Thoracic aorta (tissue), 2 donors: ENCODE results near the gene SLC16A5. TPM values are rescaled to one million over a fixed set of nuclear protein-coding genes. Genes with fewer than 3 reads are reported as not detected.
A peak's percentile ranks its signal among the peaks of the same experiment; 100 is the strongest.
"Not testable (repeated sequence)": the region's sequence is repeated elsewhere in the genome, so short reads cannot be mapped to it uniquely, and the experiment has no call there.

Experiments used
- ATAC-seq: fragments of 150-250 bp; one replicate; pipeline ENCODE4 v1.8.0; 2017; ENCODE audit warnings: low read depth; ENCODE audit not compliant: insufficient number of reproducible peaks, low FRiP score
- DNase-seq: peaks from one replicate; pipeline ENCODE4 v3.0.0-alpha.2; 2020; ENCODE audit warnings: low spot score
- H3K27ac ChIP-seq, 2 donors: fragments of 200-600 bp; sonication (generic); 1 replicate in 1 of 2; 2 replicates in 1 of 2; pipeline ENCODE4 v1.5.1; 2016; ENCODE audit warnings: mild to moderate bottlenecking in 2 of 2, moderate library complexity in 2 of 2
- H3K27me3 ChIP-seq: fragments of 200-600 bp; sonication (generic); replicated peaks from 2 replicates; pipeline ENCODE4 v1.6.0; 2016; ENCODE audit warnings: mild to moderate bottlenecking; ENCODE audit not compliant: insufficient read depth
- H3K36me3 ChIP-seq: fragments of 200-600 bp; sonication (generic); one replicate; pipeline ENCODE4 v1.5.1; 2016
- H3K4me1 ChIP-seq, 2 donors: fragments of 200-600 bp; sonication (generic); 1 replicate in 1 of 2; 2 replicates in 1 of 2; pipeline versions ENCODE4 v1.5.1 to v1.6.0; 2016; ENCODE audit warnings: low read depth in 2 of 2, mild to moderate bottlenecking in 1 of 2; ENCODE audit not compliant: control insufficient read depth in 1 of 2
- H3K4me3 ChIP-seq: fragments of 200-600 bp; sonication (generic); 2 replicates; pipeline ENCODE4 v1.5.1; 2016; ENCODE audit warnings: mild to moderate bottlenecking
- H3K9me3 ChIP-seq: fragments of 200-600 bp; sonication (generic); 2 replicates; pipeline ENCODE4 v1.5.1; 2016
- total RNA-seq, 2 donors: library from RNA; depleted of rRNA; stranded (reverse); fragments of >200 nt; gene quantifications; one replicate each; pipeline versions ENCODE4 v1.1.0 to v1.2.3, GENCODE V29; 2016
- TF ChIP-seq, protein P1 (sequence below): fragments of 200-600 bp; sonication (generic); IDR thresholded peaks from one replicate; pipeline ENCODE4 v1.5.1; 2019; ENCODE audit warnings: antibody characterized with exemption

The SLC16A5 gene, protein sequence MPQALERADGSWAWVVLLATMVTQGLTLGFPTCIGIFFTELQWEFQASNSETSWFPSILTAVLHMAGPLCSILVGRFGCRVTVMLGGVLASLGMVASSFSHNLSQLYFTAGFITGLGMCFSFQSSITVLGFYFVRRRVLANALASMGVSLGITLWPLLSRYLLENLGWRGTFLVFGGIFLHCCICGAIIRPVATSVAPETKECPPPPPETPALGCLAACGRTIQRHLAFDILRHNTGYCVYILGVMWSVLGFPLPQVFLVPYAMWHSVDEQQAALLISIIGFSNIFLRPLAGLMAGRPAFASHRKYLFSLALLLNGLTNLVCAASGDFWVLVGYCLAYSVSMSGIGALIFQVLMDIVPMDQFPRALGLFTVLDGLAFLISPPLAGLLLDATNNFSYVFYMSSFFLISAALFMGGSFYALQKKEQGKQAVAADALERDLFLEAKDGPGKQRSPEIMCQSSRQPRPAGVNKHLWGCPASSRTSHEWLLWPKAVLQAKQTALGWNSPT
- 10 to 100 TPM in 1 of 2 donors, 1 to 10 TPM in 1; 9.2 to 10.0 TPM for total RNA-seq

DNA sequence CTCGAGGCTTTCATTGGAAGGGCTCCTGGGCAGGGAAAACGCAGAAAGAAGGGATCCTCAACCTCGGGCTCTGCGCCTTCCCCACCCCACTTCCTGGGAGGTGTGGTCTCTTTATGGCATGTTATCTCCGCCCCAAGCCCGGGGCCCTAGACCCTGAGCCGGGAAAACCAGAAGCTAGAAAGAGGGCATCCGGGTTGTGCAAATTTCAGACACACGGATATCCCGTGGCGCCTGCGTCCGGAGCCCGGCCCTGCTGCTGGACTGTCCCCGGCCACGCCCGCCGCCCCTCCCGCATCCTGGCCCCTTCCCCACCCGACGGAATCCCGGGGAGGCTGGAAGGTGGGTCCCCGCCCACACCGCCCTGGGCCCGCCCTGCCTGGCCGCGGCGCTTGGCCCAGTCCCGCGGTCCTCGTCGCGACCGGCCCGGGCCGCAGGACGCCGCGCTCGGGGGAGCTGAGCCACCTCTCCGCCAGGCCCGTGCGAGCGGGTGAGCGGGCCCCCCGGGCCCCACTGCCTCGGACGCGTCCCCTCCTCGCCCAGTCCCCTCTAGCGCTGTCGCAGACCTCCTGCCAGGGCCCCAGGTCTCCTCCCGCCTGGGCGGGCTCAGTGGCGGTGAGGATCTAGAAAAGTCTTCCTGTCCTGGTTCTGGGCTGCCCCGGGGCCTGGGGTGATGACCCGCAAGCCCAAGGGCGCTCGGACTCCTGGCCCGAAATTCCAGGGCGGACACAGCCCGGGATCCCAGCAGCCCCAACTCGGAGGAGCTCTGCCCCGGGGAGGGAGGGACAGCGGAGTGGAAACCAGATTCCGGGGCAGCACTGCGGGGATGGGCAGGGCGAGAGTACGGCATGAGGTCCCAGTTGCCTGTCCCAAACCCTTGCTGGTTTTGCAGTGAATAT lies at the start of gene SLC16A5:
TSS of gene SLC16A5 (plus strand) at position 397 of the 896 bp plus-strand sequence. CDS start 5,683 bp downstream, outside the sequence.
- peak; percentile 31 for ATAC-seq
- DNase-seq = no peak
- Histone ChIP-seq H3K9me3 (no peaks in the 10 kb centered on the region), H3K27ac (peak within 1 kb of the TSS in 1 of 2 donors; percentile 55), H3K4me3 (peak within 1 kb of the TSS; percentile 75), H3K27me3 (no peaks in the 10 kb centered on the region), H3K36me3 (no peaks in the 10 kb centered on the region), H3K4me1 (peaks cover 5 to 23% of the 10 kb centered on the region in 2 donors)
- TF ChIP-seq, protein P1, sequence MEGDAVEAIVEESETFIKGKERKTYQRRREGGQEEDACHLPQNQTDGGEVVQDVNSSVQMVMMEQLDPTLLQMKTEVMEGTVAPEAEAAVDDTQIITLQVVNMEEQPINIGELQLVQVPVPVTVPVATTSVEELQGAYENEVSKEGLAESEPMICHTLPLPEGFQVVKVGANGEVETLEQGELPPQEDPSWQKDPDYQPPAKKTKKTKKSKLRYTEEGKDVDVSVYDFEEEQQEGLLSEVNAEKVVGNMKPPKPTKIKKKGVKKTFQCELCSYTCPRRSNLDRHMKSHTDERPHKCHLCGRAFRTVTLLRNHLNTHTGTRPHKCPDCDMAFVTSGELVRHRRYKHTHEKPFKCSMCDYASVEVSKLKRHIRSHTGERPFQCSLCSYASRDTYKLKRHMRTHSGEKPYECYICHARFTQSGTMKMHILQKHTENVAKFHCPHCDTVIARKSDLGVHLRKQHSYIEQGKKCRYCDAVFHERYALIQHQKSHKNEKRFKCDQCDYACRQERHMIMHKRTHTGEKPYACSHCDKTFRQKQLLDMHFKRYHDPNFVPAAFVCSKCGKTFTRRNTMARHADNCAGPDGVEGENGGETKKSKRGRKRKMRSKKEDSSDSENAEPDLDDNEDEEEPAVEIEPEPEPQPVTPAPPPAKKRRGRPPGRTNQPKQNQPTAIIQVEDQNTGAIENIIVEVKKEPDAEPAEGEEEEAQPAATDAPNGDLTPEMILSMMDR = no peak

DNA sequence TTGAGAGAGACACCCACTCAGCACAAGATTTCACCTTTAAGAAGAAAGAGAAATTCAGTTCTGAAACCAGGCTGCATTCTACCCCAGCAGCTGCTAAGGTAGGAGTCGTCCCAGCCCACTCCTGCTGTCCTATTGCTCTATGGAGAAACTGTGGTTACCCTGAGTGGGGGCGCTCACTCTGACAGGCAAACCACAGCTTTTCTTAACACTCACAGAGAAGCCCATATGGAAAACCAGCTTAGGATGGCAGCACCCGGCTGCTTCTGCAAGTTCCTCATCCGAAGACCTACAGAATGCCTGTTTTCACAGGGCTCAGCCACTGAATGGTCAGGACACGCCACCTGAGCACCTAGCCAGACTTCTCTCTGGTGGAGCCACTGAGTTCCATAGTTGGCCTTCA lies 48.5 kb upstream of the SLC16A5 start:
- no peaks in the 10 kb centered on the region for H3K27me3 ChIP-seq
- no peak overlapping the region for H3K4me3 ChIP-seq
- ATAC-seq (no peak), DNase-seq (no peak)
- peaks cover 39% of the 10 kb centered on the region for H3K36me3 ChIP-seq
- no peaks in the 10 kb centered on the region for H3K9me3 ChIP-seq
- no peak overlapping the region for H3K27ac ChIP-seq
- peaks cover 0 to 12% of the 10 kb centered on the region in 2 donors for H3K4me1 ChIP-seq
- TF ChIP-seq, protein P1 = no peak

DNA sequence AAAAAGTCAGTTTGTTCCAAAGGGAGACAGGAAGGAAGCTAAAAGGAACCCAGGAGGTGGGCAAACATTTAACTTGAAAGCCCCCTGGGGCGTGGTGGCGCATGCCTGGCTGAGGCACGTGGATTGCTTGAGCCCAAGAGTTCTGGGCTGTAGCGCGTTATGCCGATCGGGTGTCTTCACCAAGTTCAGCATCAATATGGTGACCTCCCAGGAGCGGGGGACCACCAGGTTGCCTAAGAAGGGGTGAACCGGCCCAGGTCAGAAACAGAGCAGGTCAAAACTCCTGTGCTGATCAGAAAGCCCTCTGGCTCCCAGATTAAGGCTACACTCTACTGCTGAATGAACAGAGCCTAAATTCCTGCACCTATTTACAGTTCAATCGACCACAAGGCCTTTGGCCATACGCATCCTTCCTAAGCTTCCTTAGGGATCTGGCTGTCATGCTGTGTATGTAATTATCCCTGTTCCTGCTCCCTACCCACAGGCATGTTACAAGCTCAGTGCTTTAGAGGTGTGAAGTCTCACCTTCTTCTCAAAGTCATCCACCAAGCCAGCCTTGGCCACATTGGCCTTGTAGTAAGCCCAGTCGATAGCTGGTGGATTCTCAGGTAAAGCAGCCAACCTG lies 46.0 kb upstream of the SLC16A5 start:
- peaks cover 5 to 8% of the 10 kb centered on the region in 2 donors for H3K4me1 ChIP-seq
- no peaks in the 10 kb centered on the region for H3K27me3 ChIP-seq
- no peak for DNase-seq
- H3K27ac ChIP-seq = no peak overlapping the region
- H3K36me3 ChIP-seq = peaks cover 39% of the 10 kb centered on the region
- ATAC-seq = no peak
- H3K4me3 ChIP-seq = no peak overlapping the region
- TF ChIP-seq, protein P1 = no peak
- no peaks in the 10 kb centered on the region for H3K9me3 ChIP-seq

DNA sequence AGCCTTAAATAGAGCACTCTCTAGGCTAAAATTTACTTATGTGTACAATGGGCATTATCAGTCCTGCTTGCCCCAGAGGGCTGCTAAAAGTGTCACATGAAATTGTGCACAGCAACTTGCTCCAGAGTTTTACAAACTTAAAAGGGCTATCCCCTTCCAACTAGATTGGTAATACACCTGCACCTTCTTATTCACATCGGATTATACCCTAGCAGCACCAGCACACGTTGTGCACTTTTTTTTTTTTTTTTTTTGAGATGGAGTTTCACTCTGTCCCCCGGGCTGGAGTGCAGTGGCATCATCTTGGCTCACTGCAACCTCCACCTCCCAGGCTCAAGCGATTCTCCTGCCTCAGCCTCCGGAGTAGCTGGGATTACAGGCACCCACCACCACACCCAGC lies 44.0 kb upstream of the SLC16A5 start:
- not testable (repeated sequence) for H3K4me3 ChIP-seq, H3K27me3 ChIP-seq, H3K27ac ChIP-seq, H3K9me3 ChIP-seq, DNase-seq, ATAC-seq
- Histone ChIP-seq H3K36me3 (peaks cover 34% of the 10 kb centered on the region), H3K4me1 (peaks cover 11 to 20% of the 10 kb centered on the region in 2 donors)

DNA sequence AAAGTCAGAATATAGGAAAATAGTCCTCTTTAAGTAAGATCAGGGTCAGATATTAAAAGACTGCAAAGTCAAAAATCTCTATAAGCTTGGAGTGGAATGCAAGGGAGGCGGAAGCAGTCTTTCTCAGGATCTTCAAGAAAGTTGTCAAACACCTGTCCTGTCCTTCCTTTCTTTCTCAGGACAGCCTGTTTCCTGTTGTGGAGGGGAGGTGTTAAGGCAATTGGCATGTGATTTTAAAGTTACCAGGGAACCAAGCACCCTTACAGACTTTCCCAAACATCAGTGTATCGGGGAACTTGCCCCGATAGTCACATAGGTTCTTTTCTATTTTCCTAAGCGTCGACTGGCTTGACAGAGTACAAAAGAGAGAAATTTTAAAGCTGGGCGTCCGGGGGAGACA lies 43.0 kb upstream of the SLC16A5 start:
- Histone ChIP-seq H3K4me1 (peaks cover 15 to 27% of the 10 kb centered on the region in 2 donors), H3K9me3 (no peaks in the 10 kb centered on the region), H3K27ac (no peak overlapping the region), H3K27me3 (no peaks in the 10 kb centered on the region), H3K4me3 (no peak overlapping the region), H3K36me3 (peaks cover 27% of the 10 kb centered on the region)
- TF ChIP-seq, protein P1 = no peak
- no peak for DNase-seq
- no peak for ATAC-seq

DNA sequence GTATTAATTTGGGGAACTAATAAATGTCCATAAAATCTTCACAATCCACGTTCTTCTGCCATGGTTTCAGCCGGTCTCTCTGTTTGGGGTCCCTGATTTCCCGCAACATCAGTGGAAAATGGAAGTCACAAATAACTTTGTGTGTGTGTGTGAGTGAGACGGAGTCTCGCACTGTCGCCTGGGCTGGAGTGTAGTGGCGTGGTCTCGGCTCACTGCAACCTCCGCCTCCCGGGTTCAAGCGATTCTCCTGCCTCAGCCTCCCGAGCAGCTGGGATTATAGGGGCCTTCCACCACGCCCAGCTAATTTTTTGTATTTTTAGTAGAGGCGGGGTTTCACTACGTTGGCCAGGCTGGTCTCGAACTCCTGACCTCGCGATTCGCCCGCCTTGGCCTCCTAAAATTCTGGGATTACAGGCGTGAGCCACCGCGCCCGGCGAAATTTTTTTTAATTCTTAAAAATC lies 41.8 kb upstream of the SLC16A5 start:
- Histone ChIP-seq H3K36me3 (peaks cover 20% of the 10 kb centered on the region), H3K27ac (peak overlapping the region; percentile 92 to 93), H3K4me3 (peak overlapping the region; percentile 89), H3K4me1 (peaks cover 15 to 27% of the 10 kb centered on the region in 2 donors)
- not testable (repeated sequence) for H3K27me3 ChIP-seq, H3K9me3 ChIP-seq, DNase-seq, ATAC-seq
